Astrocyte (in vitro differentiated cells and primary cell): Measurements from ENCODE around the gene KLHL30.

Experiments used
- CTCF ChIP-seq: IDR thresholded peaks from 2 replicates; pipeline ENCODE4 v1.5.1; 2011; ENCODE audit warnings: low read depth, mild to moderate bottlenecking, inconsistent platforms, low read length, moderate library complexity; ENCODE audit not compliant: insufficient read depth
- EZH2 ChIP-seq: IDR thresholded peaks from 2 replicates; pipeline ENCODE4 v1.6.1; 2012; ENCODE audit warnings: mild to moderate bottlenecking, low read length, inconsistent platforms; ENCODE audit not compliant: insufficient read depth

- TF ChIP-seq CTCF, result no peak
- TF ChIP-seq EZH2, result no peak
Observed at GRCh38 chr2:238171575-238172187, 33.2 kb downstream of the KLHL30 start.
